Measurements from ENCODE around the gene TBRG4.

TBRG4 gene

GRCh38 chr7:45074528-45075354, 36.8 kb downstream of the TBRG4 start:
- no peak for DNase-seq (ENCODE audit: low read depth)

DNA sequence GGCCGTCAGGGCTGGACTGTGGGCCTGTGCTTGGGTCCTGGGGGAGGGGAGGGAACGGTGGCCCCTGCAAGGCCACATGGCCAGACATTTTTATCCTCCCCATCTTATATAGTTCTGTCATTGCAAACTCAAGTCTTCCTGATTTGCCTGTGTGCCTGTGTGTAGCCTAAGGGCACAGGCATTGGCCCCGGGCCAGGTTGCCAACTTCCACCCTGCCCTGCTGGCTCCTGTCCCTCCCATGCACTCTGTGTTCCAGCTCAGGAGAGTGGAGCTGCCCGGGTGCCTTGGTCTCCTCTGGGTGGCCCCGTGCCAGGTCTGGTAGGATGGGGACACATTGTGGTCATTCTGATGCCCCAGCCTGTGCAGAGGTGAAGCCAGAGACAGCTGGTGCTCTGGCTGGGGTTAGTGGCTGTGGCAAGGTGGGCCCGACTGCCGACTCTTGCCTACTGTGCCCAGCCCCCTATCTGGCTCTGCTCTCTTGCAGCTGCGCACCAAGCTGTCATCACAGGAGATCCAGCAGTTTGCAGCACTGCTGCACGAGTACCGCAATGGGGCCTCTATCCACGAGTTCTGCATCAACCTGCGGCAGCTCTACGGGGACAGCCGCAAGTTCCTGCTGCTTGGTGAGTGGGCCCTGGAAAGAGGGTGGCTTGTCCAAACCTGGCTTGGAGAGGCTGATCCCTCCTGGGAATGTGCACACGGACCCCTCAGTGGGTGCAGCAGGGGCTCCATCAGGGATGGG, 37.5 kb downstream of the TBRG4 start:
- no peak for DNase-seq (ENCODE audit: low read depth)

DNA sequence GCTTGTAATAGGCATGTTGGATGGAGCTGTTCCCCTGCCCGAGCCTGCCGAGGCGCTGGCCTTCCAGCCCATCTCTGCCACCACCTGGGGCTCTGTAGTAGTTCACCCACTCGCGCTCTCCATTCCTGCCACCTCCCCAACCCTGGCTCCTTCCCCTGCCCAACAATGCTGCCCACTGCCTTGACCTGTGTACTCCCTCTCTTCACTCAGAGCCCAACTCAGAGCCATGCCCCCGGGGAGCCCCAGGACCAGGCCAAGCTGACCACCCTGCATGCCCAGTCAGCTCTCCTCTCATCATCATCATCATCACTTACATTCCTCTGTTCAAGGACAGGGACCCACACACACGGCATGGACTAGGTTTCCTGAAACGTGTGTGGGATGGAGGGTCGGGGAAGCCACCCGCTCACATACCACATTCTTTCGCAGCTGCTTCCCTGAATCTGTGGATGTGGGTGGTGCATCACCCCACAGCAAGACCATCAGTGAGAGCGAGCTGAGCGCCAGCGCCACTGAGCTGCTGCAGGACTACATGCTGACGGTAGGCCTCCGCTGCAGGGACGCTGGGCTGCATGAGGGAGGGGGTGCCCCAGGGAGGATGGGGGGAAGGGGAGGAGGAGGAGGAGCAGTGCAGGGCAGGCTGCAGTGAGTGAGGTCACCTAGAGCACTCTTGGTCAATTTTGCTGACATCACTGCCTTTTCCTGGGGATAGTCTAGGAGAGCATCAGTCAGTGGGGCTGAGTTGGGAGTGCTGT, 38.3 kb downstream of the TBRG4 start:
- DNase-seq (ENCODE audit: low read depth) = no peak

- DNase-seq (ENCODE audit: low read depth) = no peak
Observed at GRCh38 chr7:45072131-45073030, 39.1 kb downstream of the TBRG4 start.

DNA sequence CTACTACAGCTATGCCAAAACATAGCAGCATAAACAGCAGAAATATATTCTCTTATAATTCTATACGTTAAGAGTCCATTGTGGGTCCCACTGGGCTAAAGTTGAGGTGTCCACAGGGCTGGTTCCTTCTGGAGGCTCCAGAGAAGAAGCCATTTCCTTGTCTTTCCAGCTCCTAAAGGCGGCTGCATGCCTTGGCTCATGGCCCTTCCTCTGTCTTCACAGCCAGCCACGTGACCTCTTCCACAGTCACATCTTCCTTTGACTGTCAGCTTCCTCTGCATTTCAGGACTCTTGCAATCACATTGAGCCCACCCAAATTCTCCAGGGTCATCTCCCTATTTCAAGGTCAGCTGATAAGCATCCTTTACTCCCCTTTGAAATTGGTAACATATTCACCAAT, 40.0 kb downstream of the TBRG4 start:
- DNase-seq (ENCODE audit: low read depth) = no peak

GRCh38 chr7:45070254-45070642, 41.2 kb downstream of the TBRG4 start:
- DNase-seq (ENCODE audit: low read depth) = no peak

- DNase-seq (ENCODE audit: low read depth) = no peak
Observed at GRCh38 chr7:45069444-45070253, 41.8 kb downstream of the TBRG4 start.

DNA sequence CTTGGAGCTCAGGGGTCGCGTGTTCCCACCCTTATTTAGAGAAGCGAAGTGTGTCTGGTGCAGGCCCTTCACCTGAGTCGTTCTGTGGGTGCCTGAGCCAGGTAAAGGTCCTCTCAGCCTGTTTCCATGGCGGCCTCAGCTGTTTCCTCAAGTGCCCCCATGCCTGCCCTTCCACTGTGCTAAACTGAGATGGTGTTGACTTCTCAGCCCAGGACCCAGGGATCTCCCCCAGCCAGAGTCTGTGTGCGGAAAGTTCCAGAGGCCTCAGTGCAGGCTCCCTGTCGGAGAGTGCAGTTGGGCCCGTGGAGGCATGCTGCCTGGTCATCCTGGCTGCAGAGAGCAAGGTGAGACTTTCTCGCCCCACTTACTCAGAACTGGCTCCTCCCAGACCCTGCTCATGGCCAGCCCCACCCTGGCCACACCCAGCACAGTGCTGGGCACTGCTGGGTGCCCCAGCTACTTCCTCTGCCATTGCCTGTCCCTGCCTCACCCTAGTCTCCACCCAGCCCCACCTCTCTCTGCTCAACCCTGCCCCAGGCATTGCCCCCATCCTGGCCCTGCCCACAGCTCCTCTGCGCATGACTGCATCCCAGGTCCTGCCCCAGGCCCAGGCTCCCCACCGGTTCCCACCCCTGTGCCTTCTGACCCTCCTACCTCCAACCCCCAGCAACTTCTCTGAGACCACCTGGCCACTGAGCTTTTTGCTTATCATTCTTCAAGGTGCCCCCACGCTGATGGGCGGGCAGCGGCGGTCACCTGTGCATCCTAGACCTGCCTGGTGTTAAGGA, 43.1 kb downstream of the TBRG4 start:
- DNase-seq (ENCODE audit: low read depth) = no peak

- no peak for DNase-seq (ENCODE audit: low read depth)
Observed at GRCh38 chr7:45067582-45067981, 43.9 kb downstream of the TBRG4 start.

- no peak for DNase-seq (ENCODE audit: low read depth)
Observed at GRCh38 chr7:45066409-45066808, 45.1 kb downstream of the TBRG4 start.

DNA sequence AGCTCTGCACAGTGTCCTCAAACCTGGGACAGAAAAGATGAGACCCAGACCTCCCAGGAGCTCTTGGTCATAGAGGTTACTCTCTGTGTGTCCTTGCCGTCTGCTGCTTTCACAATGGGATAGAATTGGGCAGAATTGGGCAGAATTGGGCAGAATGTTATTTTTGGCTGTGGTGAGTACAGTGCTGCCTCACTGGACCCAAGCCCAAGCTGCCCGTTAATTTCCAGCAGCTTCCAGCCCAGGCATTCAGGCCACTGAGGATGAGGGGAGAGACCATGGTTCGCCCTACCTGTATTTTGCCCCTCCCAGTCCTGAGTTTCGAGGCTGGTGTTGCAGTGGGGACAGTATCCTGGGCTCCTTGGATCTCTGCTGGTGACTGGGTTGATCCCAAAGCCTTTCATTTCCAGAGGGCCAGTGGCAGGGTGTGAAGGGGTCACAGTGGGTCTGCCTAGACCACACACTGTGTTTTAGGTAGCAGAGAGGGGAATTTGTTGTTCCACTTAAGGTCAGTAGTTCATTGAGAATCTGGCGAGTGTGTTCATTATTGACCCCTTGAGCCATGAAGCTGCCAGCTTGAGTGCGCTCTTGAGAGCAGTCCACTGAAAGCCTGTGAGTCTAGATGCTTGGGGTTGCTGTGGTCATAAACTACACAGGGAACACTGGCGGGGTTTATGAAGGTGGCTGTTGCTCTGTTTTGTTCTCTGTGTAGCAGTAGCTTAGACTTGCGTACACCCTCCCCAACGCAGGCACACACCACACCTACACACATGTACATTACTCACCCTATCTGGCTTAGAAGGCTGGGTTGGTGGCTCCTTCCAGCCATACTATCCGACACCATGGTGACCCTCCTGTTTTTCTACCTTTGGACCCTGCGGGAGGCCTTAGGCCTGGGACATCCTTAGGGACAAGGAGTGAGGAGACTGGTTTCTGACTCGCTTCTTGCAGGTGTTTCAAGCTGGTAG, 46.2 kb downstream of the TBRG4 start:
- DNase-seq (ENCODE audit: low read depth) = no peak

GRCh38 chr7:45064047-45064725, 47.3 kb downstream of the TBRG4 start:
- DNase-seq (ENCODE audit: low read depth) = no peak

DNA sequence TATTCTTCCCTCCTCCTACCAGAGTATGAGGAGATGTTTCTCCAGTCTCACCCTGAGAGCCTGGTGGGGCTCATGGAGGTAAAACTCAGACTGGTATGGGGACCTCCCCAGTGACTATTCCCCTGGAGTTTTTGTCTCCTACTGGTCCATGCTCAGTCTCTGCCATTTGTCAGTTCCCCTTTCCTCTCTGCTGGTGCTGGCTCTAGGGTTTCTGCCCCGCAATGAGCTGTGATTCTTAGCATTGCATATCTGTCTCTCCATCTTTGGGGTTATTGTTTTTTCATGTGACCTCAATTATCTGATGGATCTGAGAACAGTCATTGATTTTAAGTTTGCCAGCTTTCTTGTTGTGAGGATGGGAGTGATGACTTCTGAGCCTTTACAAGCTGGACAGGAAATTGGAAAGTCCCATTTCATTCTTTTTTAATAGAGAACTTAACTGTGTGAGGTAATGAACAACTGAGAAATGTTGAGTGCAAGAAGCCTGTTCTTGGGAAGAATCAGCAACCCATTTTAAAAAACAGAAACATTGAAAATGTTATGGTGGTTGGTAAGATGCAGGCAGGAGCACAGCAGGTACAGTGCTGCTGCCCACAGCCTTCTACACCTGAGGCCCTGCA, 49.6 kb downstream of the TBRG4 start:
- DNase-seq (ENCODE audit: low read depth) = no peak

- DNase-seq (ENCODE audit: low read depth) = no peak
Observed at GRCh38 chr7:45061352-45061751, 50.1 kb downstream of the TBRG4 start.

DNA sequence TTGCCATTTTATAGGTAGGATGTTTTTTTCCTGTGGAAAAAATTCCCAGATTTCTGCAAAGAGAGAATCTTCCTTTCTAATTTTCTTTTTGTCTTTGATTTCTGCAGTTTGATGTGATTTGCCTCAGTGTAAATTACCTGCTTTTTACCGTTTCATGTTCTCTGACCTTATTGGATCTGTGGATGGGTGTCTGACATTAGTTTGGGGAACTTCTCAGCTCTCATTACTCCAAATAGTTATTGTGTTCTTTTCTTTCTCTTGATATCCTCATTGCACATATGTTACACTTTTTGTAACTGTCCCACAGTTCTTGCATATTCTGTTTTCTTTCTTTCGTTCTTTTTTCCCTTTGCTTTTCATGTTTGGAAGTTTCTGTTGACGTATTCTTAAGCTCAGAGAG, 51.2 kb downstream of the TBRG4 start:
- no peak for DNase-seq (ENCODE audit: low read depth)

- DNase-seq (ENCODE audit: low read depth) = no peak
Observed at GRCh38 chr7:45057878-45058277, 53.6 kb downstream of the TBRG4 start.

- no peak for DNase-seq (ENCODE audit: low read depth)
Observed at GRCh38 chr7:45055594-45056219, 55.8 kb downstream of the TBRG4 start.

Data from stimulated activated CD8-positive, alpha-beta memory T cell treated with anti-CD3 and anti-CD28 coated beads, Interleukin-7, amount 100 ng/mL, for 24 hours (primary cell).